ENCODE measurements around the gene UNC13B.

The UNC13B gene

GRCh38 chr9:35195683-35196082 is 33.9 kb downstream of the UNC13B start:
- POLR2A ChIA-PET (ENCODE audit: low non-redundant PET): no interaction called here
- TF ChIP-seq CTCF (conservative IDR thresholded peaks at IDR 0.05; ENCODE audit: low read depth): no peak
- CTCF ChIA-PET: interaction anchor here (1.5 kb wide), 1 partner anchor 79 kb away, joined by 7 read pairs; no protein-coding TSS in a partner anchor
- H3K27ac ChIP-seq: no peak overlapping the region
- DNase-seq (ENCODE audit: low spot score): no peak

GRCh38 chr9:35198191-35198590 is 36.4 kb downstream of the UNC13B start:
- POLR2A ChIA-PET (ENCODE audit: low non-redundant PET): no interaction called here
- DNase-seq (ENCODE audit: low spot score): no peak
- TF ChIP-seq CTCF (conservative IDR thresholded peaks at IDR 0.05; ENCODE audit: low read depth): no peak
- no peak overlapping the region for H3K27ac ChIP-seq
- CTCF ChIA-PET: no interaction called here

GRCh38 chr9:35203528-35203927 is 41.7 kb downstream of the UNC13B start:
- TF ChIP-seq CTCF (conservative IDR thresholded peaks at IDR 0.05; ENCODE audit: low read depth): no peak
- no peak overlapping the region for H3K27ac ChIP-seq
- ChIA-PET POLR2A (ENCODE audit: low non-redundant PET) (no interaction called here), CTCF (no interaction called here)
- DNase-seq (ENCODE audit: low spot score): no peak

GRCh38 chr9:35205340-35205739 is 43.5 kb downstream of the UNC13B start:
- ChIA-PET CTCF (interaction anchor here (0.6 kb wide), 1 partner anchor 14 kb away, joined by 3 read pairs; no protein-coding TSS in a partner anchor), POLR2A (ENCODE audit: low non-redundant PET) (no interaction called here)
- DNase-seq (ENCODE audit: low spot score): no peak
- H3K27ac ChIP-seq: no peak overlapping the region
- TF ChIP-seq CTCF (conservative IDR thresholded peaks at IDR 0.05; ENCODE audit: low read depth): no peak

GRCh38 chr9:35211854-35212253 is 50.0 kb downstream of the UNC13B start:
- ChIA-PET POLR2A (ENCODE audit: low non-redundant PET) (no interaction called here), CTCF (no interaction called here)
- DNase-seq (ENCODE audit: low spot score): no peak
- TF ChIP-seq CTCF (conservative IDR thresholded peaks at IDR 0.05; ENCODE audit: low read depth): no peak
- H3K27ac ChIP-seq: no peak overlapping the region

- no peak overlapping the region for H3K27ac ChIP-seq
- ChIA-PET POLR2A (ENCODE audit: low non-redundant PET) (no interaction called here), CTCF (interaction anchor here (0.6 kb wide), 2 partner anchors 86 to 321 kb away, joined by 3 to 5 read pairs; no protein-coding TSS in a partner anchor)
- DNase-seq (ENCODE audit: low spot score): no peak
- TF ChIP-seq CTCF (conservative IDR thresholded peaks at IDR 0.05; ENCODE audit: low read depth): no peak
These were observed 59.0 kb downstream of the UNC13B start for GRCh38 chr9:35220659-35221338.

All from RWPE1 (cell line).